Glutamatergic neuron (in vitro differentiated cells): ENCODE results near the gene GABRB3. TPM values are rescaled to one million over a fixed set of nuclear protein-coding genes. Genes with fewer than 3 reads are reported as not detected.

Experiments used
- DNase-seq: peaks from one replicate; pipeline ENCODE4 v3.0.0; 2022
- H3K27ac Mint-ChIP-seq: one replicate; pipeline ENCODE4 v1.8.0; 2020; ENCODE audit warnings: mild to moderate bottlenecking, mixed read lengths, inconsistent platforms; ENCODE audit not compliant: unreplicated experiment
- H3K27me3 Mint-ChIP-seq: one replicate; pipeline ENCODE4 v1.8.0; 2020; ENCODE audit warnings: mild to moderate bottlenecking, moderate library complexity, mixed read lengths, inconsistent platforms; ENCODE audit not compliant: unreplicated experiment
- H3K36me3 Mint-ChIP-seq: one replicate; pipeline ENCODE4 v1.8.0; 2020; ENCODE audit warnings: mild to moderate bottlenecking, mixed read lengths, inconsistent platforms; ENCODE audit not compliant: unreplicated experiment
- H3K4me1 Mint-ChIP-seq: one replicate; pipeline ENCODE4 v1.8.0; 2020; ENCODE audit warnings: mild to moderate bottlenecking, low read depth, mixed read lengths, inconsistent platforms; ENCODE audit not compliant: unreplicated experiment
- H3K4me3 Mint-ChIP-seq: one replicate; pipeline ENCODE4 v1.8.0; 2020; ENCODE audit warnings: mild to moderate bottlenecking, mixed read lengths, inconsistent platforms; ENCODE audit not compliant: unreplicated experiment
- H3K9me3 Mint-ChIP-seq: one replicate; pipeline ENCODE4 v1.8.0; 2020; ENCODE audit warnings: mild to moderate bottlenecking, moderate library complexity, mixed read lengths, inconsistent platforms; ENCODE audit not compliant: unreplicated experiment
- long read RNA-seq: library from polyadenylated mRNA; unstranded; transcript quantifications from one replicate; pipeline ENCODE4 v2.0.0, GENCODE V29; 2020; ENCODE audit not compliant: unreplicated experiment
- total RNA-seq: library from RNA; stranded (reverse); fragmentation: NEBNext Ultra II Directional; extraction: Animal tissue kit (Norgen Biotek cat#: 25700); gene quantifications from one replicate; pipeline ENCODE4 v1.2.1, GENCODE V29; 2021; ENCODE audit not compliant: unreplicated experiment
- TF ChIP-seq, protein P1 (sequence below): fragments of 200-600 bp; sonication (generic); IDR thresholded peaks from one replicate; pipeline ENCODE4 v1.5.0; 2021; ENCODE audit not compliant: partially characterized antibody, unreplicated experiment

GABRB3 gene
- 287 TPM for total RNA-seq
- long read RNA-seq, full-length matches to known transcripts = 14 of 21 reads
- long read RNA-seq, partial matches to known transcripts = 2 of 21 reads
- long read RNA-seq, other reads (novel, unspliced or antisense) = 5 of 21 reads

DNA sequence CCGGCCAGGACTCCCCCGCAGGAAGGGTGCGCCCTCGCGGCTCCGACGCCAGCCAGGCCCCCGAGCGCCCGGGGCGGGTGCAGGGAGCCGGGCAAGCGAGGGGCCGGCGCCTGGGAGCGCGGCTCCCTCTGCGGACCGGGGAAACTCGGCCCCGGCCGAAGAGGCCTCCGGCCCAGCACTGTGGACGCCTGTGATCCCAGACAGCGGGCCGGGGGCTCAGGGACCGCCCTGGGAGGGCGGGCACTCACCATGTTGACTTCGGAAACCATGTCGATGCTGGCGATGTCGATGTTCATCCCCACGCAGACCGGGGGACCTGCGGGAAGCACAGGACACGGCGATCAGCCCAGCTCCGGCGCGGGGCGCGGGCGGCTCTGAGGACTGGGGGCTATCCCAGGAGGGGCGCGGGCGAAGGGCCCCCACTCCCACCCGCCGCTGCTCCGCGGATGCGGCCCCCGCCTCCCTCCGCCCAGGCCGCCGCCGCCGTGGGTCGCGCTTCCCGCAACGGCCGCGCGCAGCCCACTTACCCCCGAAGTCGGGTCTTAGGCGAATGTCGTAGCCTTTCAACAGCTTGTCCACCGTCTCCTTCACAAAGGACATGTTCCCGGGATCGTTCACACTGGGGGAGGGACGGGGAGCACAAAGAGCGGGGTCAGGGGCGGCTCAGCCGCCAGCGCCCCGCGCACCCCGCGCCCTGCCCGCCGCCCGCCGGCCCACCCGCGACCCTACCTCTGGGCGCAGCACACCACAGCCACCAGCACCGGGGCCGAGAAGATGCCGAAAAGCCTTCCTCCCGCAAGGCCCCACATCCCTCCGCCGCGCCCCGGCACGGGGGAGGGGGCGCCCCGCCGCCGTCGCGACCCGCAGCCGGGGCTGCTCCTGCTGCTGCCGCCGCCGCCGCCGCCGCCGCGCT is at the start of gene GABRB3:
TSS of gene GABRB3 (minus strand) at position 913 of the 913 bp plus-strand sequence.
- TF ChIP-seq, protein P1, sequence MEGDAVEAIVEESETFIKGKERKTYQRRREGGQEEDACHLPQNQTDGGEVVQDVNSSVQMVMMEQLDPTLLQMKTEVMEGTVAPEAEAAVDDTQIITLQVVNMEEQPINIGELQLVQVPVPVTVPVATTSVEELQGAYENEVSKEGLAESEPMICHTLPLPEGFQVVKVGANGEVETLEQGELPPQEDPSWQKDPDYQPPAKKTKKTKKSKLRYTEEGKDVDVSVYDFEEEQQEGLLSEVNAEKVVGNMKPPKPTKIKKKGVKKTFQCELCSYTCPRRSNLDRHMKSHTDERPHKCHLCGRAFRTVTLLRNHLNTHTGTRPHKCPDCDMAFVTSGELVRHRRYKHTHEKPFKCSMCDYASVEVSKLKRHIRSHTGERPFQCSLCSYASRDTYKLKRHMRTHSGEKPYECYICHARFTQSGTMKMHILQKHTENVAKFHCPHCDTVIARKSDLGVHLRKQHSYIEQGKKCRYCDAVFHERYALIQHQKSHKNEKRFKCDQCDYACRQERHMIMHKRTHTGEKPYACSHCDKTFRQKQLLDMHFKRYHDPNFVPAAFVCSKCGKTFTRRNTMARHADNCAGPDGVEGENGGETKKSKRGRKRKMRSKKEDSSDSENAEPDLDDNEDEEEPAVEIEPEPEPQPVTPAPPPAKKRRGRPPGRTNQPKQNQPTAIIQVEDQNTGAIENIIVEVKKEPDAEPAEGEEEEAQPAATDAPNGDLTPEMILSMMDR = no peak
- Mint-ChIP-seq H3K4me1 (peaks cover 49% of the 10 kb centered on the region), H3K9me3 (peaks cover 17% of the 10 kb centered on the region), H3K27me3 (peaks cover 14% of the 10 kb centered on the region), H3K27ac (peak within 1 kb of the TSS; percentile 98), H3K36me3 (no peaks in the 10 kb centered on the region), H3K4me3 (peak within 1 kb of the TSS; percentile 95)
- DNase-seq = peak; percentile 55

DNA sequence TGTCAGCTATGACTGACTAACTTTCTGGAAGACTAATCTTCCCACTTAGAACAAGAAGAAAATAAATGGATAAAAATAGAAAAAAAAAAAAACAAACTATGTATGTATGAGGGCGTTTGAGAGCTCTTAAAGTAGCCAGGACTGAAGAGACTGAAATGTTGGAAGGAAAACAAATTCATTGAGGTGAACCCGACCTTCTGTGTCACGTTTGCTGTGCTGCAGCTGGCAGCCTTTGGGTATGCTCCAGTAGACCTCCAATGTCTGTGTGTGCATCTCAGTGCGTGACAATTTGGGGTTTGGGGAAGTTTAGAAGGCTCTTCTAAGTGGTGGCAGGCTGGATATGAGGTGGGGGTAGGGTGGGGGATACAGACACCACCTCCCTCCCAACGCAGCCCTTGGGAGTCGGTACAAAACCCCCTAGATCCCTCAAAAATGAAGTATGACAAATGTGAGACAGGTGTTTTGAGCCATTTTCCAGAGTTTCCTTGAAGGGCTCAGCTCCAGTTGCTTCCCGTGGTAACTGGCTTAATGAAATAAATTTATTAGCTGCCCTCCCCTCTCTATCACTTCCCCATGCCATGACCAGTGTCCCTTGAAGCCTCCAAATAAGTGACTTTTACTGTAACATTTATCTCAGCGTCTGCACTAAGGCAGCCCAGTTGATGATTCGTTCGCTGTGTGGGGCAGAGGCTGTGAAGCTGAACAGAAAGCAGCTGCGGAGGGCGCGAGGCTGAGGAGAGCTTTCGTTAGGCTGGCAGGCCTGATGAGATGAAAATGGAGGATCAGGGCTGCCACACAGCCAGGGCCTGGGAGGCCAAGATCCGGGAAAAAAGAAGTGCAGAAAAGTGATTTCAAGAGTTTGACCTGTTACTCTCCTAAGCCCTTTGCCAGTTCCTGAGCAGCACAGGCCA is 34.9 kb upstream of the GABRB3 start:
- TF ChIP-seq, protein P1 = no peak
- H3K36me3 Mint-ChIP-seq = peaks cover 14% of the 10 kb centered on the region
- no peak overlapping the region for H3K27ac Mint-ChIP-seq
- no peak overlapping the region for H3K4me3 Mint-ChIP-seq
- H3K27me3 Mint-ChIP-seq = peaks cover 5% of the 10 kb centered on the region
- peaks cover 6% of the 10 kb centered on the region for H3K9me3 Mint-ChIP-seq
- peaks cover 32% of the 10 kb centered on the region for H3K4me1 Mint-ChIP-seq
- no peak for DNase-seq

DNA sequence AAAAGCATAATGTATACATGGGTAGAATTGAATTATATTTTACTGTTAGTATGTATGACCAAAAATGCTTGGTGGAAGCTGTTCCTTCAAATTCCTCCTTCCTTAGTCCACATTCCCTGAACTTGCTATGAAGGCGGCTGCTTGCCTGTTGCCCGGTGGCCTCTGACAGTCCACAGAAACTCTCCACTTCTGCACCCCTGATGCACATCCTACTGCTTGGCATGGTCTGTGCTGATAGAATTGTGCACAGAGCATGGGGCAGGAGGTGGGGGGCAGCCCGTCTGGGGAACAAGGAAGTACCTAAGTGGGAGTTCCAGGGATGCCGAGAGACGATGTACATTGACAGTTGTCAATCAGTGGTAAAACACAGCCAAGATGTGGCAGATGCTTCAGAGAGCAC is 33.7 kb upstream of the GABRB3 start:
- Mint-ChIP-seq H3K4me1 (peaks cover 32% of the 10 kb centered on the region), H3K36me3 (peaks cover 4% of the 10 kb centered on the region), H3K27me3 (peaks cover 5% of the 10 kb centered on the region), H3K4me3 (no peak overlapping the region), H3K27ac (no peak overlapping the region), H3K9me3 (peaks cover 6% of the 10 kb centered on the region)
- TF ChIP-seq, protein P1 = no peak
- no peak for DNase-seq

DNA sequence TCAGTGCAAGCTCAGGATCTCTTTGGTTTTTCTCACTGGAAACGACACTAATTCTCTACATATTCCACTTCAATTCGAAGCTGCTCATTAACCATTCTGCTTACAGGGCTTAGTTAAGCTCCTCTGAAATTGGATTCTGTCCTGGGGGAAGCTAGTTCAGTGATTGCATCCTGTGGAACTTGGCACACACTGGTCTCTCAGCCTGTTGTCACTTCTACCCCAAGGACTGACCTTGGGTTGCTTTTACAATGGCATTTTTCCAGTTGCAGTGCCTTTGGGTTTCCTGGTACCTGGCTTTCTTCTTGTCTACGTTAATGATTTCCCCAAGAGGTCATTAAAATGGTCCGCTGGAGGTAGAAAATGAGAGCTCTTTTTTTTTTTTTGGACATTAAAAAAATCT is 33.3 kb upstream of the GABRB3 start:
- peaks cover 6% of the 10 kb centered on the region for H3K9me3 Mint-ChIP-seq
- H3K4me3 Mint-ChIP-seq = no peak overlapping the region
- TF ChIP-seq, protein P1 = no peak
- H3K27me3 Mint-ChIP-seq = peaks cover 5% of the 10 kb centered on the region
- H3K4me1 Mint-ChIP-seq = peaks cover 32% of the 10 kb centered on the region
- H3K36me3 Mint-ChIP-seq = peaks cover 2% of the 10 kb centered on the region
- DNase-seq = no peak
- H3K27ac Mint-ChIP-seq = peak overlapping the region; percentile 11
